NCI-H128 (cell line): Measurements from ENCODE around the gene SP7.
A peak's percentile ranks its signal among the peaks of the same experiment; 100 is the strongest.
"Not testable (repeated sequence)": the region's sequence is repeated elsewhere in the genome, so short reads cannot be mapped to it uniquely, and the experiment has no call there.

Experiments
- DNase-seq: peaks from one replicate; lab custom pipeline; 2025; ENCODE audit not compliant: unreplicated experiment; lab: John Stamatoyannopoulos, UW

The SP7 gene

GRCh38 chr12:53347905-53348304 is 11.8 kb upstream of the SP7 start:
- DNase-seq, result no peak

- DNase-seq, result no peak
Measured at GRCh38 chr12:53346491-53346890, 10.3 kb upstream of the SP7 start.

- no peak for DNase-seq
Measured at GRCh38 chr12:53345486-53346188, 9.5 kb upstream of the SP7 start.

- no peak for DNase-seq
Measured at GRCh38 chr12:53344824-53345485, 8.8 kb upstream of the SP7 start.

- DNase-seq, result no peak
Measured at GRCh38 chr12:53344487-53344823, 8.3 kb upstream of the SP7 start.

- DNase-seq, result no peak
Measured at GRCh38 chr12:53343969-53344368, 7.8 kb upstream of the SP7 start.

- no peak for DNase-seq
Measured at GRCh38 chr12:53343449-53343848, 7.3 kb upstream of the SP7 start.

GRCh38 chr12:53340398-53340797 is 4.2 kb upstream of the SP7 start:
- DNase-seq, result no peak

GRCh38 chr12:53338916-53339315 is 2.8 kb upstream of the SP7 start:
- no peak for DNase-seq

GRCh38 chr12:53338017-53338416 is 1.9 kb upstream of the SP7 start:
- DNase-seq, result no peak

- no peak for DNase-seq
Measured at GRCh38 chr12:53334822-53335221, 1.3 kb downstream of the SP7 start.

GRCh38 chr12:53333845-53334244 is 2.3 kb downstream of the SP7 start:
- no peak for DNase-seq

- no peak for DNase-seq
Measured at GRCh38 chr12:53333289-53333688, 2.9 kb downstream of the SP7 start.

- DNase-seq, result no peak
Measured at GRCh38 chr12:53332744-53333143, 3.4 kb downstream of the SP7 start.

- DNase-seq, result not testable (repeated sequence)
Measured at GRCh38 chr12:53332339-53332738, 3.8 kb downstream of the SP7 start.

GRCh38 chr12:53330671-53331070 is 5.5 kb downstream of the SP7 start:
- no peak for DNase-seq

- DNase-seq, result no peak
Measured at GRCh38 chr12:53328043-53328435, 8.1 kb downstream of the SP7 start.

GRCh38 chr12:53327435-53328042 is 8.6 kb downstream of the SP7 start:
- no peak for DNase-seq

GRCh38 chr12:53326460-53327185 is 9.5 kb downstream of the SP7 start:
- no peak for DNase-seq

GRCh38 chr12:53325511-53326061 is 10.6 kb downstream of the SP7 start:
- DNase-seq, result no peak

- peak; percentile 75 for DNase-seq
Measured at GRCh38 chr12:53324779-53325510, 11.2 kb downstream of the SP7 start.
